HG03442 (cell line): ENCODE measurements around the gene FHL1.
"Not testable (repeated sequence)": the region's sequence is repeated elsewhere in the genome, so short reads cannot be mapped to it uniquely, and the experiment has no call there.

Experiments used
- ATAC-seq: cut with Tn5 transposase; IDR thresholded peaks from one replicate; pipeline ENCODE4 v1.9.1; 2021; ENCODE audit warnings: mild to moderate bottlenecking, moderate library complexity; ENCODE audit not compliant: unreplicated experiment

The FHL1 gene

DNA sequence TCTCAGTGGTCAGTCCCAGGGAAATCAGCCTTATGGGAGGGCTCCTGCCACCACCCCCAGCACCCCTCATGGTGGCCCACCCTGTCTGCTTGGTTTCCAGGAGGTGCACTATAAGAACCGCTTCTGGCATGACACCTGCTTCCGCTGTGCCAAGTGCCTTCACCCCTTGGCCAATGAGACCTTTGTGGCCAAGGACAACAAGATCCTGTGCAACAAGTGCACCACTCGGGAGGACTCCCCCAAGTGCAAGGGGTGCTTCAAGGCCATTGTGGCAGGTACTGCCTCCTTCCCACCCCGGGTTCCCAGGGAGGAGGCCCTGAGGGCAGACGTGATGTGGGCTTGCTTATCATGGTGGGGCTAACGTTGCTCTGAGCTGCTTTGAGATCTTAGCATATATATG is 59.6 kb downstream of the FHL1 start:
- ATAC-seq, result no peak

DNA sequence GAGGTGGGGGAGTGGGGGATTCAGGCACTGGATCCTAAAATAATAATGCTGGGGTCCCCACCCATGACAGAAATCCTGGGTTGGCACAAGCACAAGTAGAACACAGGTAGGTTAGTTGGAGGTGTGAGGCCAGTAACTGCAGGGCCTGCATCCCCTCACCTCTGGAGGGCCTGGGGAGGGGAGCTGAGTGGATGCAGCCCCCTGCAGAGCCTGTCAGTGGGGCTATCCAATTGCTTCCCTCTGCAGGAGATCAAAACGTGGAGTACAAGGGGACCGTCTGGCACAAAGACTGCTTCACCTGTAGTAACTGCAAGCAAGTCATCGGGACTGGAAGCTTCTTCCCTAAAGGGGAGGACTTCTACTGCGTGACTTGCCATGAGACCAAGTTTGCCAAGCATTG is 60.2 kb downstream of the FHL1 start:
- ATAC-seq, result no peak

DNA sequence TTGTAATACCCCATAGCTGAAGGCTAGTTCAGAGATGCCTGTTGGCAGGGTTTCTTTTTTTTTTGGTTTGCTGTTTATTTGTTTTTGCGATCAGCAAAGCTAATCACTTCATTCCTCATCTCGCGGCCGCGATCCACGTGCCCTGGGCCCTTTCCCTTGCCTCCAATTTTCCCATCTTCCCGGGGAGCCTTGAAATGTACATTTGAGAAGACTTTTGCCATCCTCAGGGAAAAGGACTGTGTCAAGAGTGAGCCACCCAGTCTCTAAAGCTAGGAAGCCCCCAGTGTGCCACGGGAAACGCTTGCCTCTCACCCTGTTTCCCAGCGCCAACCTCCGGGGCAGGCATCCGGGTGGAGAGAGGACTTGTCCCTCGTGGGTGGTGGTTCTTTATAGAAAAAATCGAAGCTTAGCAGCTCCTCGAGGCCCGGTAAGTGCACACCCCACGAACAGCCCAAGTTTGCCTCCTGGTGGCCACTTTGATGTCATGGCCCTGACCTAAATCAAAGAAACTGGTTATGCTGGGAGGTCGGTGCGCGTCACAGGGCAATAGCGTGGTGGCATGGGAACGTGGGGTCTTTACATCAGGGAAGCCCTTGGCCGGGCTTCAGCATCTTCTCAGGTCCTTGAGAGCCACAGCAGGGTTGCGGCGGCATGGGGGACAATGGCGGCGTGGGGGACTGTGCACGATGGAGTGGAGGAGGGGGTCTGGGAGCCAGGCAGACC is 61.8 kb downstream of the FHL1 start:
- no peak for ATAC-seq

DNA sequence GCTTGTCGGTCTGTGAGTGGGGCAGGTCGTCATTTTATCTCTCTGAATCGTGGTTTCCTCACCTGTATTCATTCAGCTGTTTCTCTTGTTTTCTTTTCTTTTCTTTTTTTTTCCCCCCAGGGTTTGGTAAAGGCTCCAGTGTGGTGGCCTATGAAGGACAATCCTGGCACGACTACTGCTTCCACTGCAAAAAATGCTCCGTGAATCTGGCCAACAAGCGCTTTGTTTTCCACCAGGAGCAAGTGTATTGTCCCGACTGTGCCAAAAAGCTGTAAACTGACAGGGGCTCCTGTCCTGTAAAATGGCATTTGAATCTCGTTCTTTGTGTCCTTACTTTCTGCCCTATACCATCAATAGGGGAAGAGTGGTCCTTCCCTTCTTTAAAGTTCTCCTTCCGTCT is 62.4 kb downstream of the FHL1 start:
- no peak for ATAC-seq

DNA sequence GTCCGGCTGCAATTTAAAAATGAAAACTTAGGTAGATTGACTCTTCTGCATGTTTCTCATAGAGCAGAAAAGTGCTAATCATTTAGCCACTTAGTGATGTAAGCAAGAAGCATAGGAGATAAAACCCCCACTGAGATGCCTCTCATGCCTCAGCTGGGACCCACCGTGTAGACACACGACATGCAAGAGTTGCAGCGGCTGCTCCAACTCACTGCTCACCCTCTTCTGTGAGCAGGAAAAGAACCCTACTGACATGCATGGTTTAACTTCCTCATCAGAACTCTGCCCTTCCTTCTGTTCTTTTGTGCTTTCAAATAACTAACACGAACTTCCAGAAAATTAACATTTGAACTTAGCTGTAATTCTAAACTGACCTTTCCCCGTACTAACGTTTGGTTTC is 62.9 kb downstream of the FHL1 start:
- no peak for ATAC-seq

DNA sequence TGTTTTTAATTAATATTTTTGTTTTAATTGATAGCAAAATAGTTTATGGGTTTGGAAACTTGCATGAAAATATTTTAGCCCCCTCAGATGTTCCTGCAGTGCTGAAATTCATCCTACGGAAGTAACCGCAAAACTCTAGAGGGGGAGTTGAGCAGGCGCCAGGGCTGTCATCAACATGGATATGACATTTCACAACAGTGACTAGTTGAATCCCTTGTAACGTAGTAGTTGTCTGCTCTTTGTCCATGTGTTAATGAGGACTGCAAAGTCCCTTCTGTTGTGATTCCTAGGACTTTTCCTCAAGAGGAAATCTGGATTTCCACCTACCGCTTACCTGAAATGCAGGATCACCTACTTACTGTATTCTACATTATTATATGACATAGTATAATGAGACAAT is 63.5 kb downstream of the FHL1 start:
- ATAC-seq, result no peak

DNA sequence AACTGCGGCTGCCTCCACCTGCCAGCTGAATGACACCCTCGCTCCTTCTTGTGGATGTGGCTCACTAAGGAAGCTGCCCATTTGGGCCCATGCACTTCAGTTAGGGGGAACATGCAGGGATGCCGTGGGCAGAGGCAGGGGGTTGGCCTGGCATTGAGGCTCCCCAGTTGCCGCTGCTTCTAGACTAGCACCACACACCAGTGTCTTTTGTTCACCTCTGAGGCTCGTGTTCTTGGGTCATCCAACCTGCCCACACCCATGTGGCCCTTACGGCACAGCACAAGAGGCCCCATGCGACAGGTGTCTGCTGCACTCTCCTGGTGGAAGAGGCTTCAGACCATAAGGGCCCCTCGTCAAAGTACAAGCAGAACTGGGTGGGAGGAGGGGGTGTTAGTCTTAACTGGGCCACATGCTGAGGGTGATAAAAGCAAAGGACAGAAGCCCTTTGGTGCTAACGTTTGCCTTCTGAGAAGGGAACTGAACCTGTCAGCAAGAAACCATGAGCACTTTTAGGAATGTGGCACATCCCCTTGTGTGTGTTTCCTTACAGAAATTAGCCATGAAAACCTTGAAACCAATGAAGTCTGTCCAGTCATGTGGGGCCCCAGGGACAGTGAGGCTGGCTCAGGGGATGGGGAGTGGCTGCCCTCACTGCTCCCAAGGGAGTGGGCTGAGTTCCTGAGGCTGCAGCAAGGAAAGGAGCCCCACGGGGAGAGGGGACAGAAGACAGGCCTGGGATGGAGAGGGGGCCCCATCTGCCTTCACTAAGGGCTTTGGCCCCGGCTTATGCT is 64.6 kb downstream of the FHL1 start:
- ATAC-seq, result no peak

DNA sequence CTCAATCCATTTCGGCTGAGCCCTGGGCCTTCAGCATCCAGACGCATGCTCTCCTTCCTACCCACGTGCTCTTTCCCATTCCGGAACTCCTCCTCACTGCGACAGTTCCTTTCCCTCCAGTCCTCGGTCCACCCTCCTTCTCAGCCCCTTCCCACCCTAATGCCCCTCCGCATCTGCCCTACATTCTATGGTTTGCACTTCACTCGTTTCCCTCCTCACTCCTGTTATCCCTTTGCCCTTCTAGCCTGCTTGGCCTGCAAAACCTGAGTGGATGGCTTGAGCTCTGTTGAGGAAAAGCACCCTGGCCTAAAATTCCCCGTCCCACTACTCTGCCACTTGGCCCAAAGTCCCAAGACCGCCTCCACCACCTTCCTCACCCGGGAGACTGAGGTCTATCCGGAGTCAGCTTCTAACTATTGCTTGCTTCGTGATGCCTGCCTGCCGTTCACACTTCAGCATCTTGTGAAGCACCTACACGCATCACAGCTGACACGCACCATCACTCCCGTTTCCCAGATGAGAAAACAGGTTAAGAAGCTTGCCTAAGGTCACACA is 65.3 kb downstream of the FHL1 start:
- no peak for ATAC-seq

DNA sequence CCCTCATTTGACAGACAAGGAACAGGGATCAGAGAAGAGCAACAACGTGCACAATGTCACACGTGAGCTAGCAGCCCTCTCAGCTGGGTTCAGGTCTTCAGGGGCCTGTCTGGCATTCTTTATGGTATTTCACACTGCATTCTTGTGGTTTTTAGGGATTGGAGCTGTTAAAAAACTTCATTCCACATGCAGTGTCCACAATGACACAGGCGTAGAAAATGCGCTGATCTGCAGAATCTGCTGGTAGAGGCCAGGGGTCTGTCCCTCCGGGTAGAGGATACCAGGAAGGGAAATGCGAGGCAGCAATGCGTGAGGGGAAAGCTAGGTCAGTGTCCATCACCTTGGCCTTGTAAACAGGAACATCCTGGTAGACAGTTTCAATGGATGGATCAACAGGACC is 67.2 kb downstream of the FHL1 start:
- no peak for ATAC-seq

DNA sequence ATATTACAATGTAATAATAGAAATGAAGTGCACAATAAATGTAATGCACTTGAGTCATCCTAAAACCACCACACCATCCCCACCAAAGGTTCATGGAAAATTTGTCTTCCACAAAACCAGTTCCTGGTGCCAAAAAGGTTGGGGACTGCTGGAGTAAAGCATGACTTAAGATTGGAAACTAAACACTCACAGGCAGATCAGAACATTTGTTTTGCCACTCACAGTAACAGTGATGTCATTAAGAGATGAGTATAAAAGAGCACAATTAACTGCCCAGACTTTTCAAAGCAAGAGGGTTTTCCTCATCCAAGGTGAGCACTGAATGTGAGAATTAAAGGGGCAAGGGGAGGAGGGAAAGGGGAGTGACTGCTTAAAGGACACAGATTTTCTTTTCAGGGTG is 68.2 kb downstream of the FHL1 start:
- no peak for ATAC-seq

DNA sequence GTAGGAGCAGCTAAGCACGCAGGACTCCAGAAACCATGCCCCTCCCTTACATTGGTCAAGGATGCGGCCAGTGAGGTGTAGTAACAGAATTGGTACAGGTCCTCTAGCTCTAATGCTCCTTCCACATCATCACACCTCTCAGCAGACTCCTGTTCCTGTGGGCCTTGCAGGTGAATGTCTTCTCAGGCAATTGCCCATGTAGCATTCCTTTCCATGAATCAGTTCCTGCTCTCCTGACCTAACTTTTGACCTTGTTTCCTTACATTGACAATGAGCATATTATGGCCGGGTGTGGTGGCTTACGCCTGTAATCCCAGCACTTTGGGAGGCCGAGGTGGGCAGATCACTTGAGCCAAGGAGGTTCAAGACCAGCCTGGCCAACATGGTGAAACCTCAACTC is 72.6 kb downstream of the FHL1 start:
- ATAC-seq, result no peak

DNA sequence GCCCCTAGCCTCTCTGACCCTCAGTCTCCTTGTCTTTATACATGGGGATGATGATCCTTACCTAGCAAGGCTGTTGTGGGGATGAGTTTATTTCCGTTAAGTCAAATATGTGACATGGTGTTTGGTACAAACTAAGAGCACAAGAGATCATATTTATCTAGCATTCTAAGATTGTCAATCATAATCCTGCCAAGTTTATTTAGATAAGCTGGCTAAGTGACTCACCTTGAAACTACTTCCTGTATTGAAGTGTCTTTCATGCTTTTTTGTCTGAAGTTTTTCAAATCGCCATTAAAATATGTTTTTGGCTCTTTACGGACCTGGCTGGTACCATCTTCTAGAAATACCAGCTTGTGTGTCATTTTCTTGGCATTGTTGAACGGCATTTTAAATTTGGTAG is 73.2 kb downstream of the FHL1 start:
- ATAC-seq, result no peak

DNA sequence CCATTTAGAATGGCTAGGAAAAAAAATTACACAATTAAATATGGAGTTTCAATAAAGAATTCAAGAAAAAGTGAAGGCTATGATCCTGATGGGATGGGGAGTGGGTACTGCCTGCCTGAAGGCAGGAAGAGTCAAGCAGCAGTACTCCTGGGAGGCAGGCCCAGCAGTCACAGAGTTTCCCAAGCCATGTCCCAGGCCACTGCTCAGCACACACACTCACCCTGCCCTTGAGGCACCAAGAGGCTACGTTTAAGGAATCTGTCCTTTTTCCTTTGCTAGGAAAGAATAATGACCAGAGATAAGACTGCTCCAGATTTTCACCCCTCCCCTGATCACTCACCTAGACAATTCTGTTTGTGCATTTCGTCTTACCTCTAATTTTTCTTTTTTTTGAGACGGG is 73.6 kb downstream of the FHL1 start:
- no peak for ATAC-seq

DNA sequence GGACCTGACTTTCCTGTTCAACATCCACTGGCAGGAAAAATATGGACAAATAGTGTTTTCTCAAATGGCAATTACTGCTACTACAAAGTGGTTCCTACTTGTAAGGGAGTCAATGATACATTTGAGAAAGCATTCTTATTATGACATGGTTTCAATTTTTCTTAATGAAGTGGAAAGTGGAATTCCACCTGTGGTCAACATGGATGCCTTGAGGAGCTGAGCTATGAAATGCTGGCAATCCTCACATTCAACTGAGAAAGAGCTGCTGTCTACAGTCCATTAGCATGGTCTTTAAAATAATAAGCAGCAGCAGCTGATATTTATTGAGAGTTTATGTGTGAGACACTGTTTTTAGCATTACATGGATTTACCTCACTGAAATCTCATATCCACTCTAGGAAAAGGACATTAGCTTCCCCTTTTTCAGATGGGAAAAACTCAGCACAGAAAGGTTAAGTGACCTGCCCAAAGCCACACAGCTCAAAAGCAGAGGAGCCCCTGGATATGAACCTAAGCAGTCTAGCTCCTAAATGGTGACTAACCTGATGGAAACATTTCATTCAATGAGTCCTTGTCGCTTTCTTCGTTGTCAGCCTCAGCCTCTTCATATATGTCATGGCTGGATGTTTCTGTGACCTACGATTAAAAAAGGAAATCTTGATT is 74.6 kb downstream of the FHL1 start:
- no peak for ATAC-seq

DNA sequence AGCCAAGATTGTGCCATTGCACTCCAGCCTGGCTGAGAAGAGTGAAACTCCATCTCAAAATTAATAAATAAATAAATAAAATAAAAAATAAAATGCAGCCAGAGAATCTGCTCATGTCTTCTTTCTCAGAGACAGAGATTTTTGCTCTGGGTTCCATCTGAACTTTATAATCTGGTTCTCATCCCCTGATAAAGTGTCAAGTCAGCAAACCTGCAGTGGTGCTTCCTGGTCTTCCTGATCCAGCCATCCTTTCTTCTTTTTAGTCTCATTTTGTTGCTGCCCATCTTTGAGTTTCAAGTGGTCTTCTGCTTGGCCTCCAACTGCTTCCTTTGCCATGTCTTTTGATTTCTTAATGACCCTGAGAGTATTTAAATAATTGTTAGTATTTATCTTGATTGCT is 79.7 kb downstream of the FHL1 start:
- ATAC-seq, result no peak

DNA sequence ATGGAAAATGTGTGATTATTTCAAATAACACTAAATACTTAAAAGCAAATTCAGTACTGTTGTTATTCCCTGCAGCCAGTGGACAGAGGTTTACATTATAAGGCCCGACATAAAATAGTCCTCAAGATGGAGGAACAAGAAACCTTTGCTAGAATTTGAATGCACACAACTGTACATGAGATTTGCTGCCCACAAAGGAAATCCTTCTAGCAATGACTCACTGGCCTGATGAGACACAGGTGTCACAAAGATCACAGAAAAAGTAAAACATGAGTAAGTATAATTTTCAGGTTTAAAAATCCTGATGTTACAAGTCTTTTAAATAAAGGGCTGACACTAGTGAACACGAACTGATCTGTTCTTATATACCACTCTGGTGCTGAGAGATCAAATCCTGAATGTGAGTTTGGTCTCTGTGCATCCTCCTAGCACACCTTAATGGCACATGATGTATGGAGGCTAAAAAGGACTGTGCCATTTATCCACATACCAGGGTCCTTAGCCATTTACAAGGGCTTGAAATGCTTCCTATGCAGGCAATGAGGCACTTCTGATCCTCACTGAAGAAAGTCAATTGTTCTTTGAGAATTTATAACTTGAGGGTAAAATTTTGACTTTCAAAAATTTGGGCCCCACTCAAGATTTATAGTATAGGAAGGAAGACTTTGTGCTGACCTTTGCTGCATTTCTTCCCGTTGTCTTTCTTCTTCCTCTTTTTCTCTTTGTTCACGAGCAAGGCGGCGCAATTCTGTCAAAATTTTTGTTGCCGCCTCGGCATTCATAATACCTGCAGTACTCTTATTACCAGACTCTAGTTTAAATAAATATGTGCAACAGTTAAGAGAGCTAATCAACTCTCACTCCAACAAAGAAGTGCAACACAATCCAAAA is 80.9 kb downstream of the FHL1 start:
- ATAC-seq, result peak; percentile 74

DNA sequence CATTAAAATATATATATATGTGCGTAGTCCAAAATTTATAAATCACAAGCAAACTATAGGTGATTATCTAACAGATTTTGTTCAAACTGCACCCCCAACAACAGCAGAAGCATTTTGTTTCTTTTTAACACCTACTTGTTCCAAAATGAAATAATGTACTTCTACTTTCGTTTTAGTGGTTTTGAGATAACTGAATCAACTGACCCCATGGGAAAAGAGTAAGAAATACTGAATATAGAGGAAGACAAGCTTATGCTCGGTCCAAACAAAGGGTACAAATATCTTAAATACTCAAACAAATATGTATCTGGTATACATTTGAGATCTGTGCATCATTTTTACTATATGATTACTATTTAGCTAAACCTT is 81.5 kb downstream of the FHL1 start:
- ATAC-seq, result peak; percentile 64

DNA sequence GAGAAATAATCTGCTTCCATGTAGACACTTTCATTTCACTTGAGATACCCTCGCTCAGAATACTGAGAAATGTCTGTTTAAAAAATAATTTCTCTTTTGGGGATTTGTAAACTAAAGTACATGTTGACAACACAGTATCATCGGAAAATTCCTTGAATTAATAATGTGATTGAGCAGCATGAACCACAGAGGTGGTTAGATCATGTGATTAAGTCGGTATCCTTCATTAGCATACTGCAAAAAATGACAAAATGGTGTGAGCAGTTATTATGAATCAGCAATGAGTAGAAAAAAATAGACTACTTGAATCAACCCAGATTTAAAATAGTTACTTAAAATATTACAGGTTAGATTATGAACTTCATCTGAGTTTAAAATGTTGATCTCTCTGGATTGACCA is 89.7 kb downstream of the FHL1 start:
- no peak for ATAC-seq

DNA sequence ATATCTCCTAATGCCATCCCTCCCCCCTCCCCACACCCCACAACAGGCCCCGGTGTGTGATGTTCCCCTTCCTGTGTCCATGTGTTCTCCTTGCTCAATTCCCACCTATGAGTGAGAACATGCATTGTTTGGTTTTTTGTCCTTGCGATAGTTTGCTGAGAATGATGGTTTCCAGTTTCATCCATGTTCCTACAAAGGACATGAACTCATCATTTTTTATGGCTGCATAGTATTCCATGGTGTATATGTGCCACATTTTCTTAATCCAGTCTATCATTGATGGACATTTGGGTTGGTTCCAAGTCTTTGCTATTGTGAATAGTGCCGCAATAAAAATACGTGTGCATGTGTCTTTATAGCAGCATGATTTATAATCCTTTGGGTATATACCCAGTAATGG is 90.5 kb downstream of the FHL1 start:
- ATAC-seq, result not testable (repeated sequence)

DNA sequence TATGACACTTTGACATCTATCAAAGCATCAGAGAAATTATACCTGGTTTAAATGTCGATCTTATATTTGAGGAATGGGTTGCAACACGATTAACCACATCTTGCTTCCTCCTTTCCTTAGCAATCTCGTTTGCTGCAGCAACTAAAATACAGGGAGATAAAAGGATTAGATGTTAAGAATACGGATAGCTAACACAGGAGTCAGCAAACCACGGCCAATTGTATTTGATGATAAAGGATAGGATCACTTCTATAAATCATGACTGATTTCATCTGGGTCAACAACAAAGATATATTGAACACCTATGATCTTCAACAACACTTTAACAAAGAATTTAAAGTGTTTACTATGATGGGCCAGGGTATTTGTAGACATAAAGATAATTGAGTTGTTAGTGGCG is 98.9 kb downstream of the FHL1 start:
- no peak for ATAC-seq
